Measurements from ENCODE around the gene SNX18. TPM values are rescaled to one million over a fixed set of nuclear protein-coding genes. Genes with fewer than 3 reads are reported as not detected.
A peak's percentile ranks its signal among the peaks of the same experiment; 100 is the strongest.

SNX18 gene
- total and polyA plus RNA-seq, 2 donors (not counting 1 experiment from before 2014, with no cell fraction given), result 10.6 to 31.6 TPM

- Histone ChIP-seq H4K20me1 (ENCODE audit: control insufficient read depth, insufficient read depth, low read length, poor library complexity, severe bottlenecking) (peaks cover 94% of the 10 kb centered on the region), H3K4me3 (ENCODE audit: control extremely low read depth in 1 of 5, extremely low read depth in 1 of 5, insufficient read depth in 1 of 5, low read depth in 2 of 5, low read length in 4 of 5) (no peak overlapping the region), H3K9ac (ENCODE audit: low read length) (no peak overlapping the region), H2AFZ (ENCODE audit: insufficient read depth, low read depth, low read length, poor library complexity, severe bottlenecking) (no peak overlapping the region), H3K27ac (ENCODE audit: low read length in 2 of 2) (peak overlapping the region in 1 of 2 donors; percentile 56), H3K79me2 (ENCODE audit: control insufficient read depth, insufficient read depth, low read length) (peaks cover 94% of the 10 kb centered on the region), H3K36me3 (replicated peaks in 1 of 2; ENCODE audit: control extremely low read depth in 1 of 2, control insufficient read depth in 1 of 2, extremely low read depth in 1 of 2, insufficient read depth in 2 of 2, low read length in 1 of 2) (peaks cover 0 to 2% of the 10 kb centered on the region in 2 experiments), H3K4me2 (replicated peaks; ENCODE audit: low read depth, low read length, poor library complexity, severe bottlenecking) (no peak overlapping the region), H3K27me3 (replicated peaks in 1 of 4; ENCODE audit: control extremely low read depth in 1 of 4, control insufficient read depth in 3 of 4, insufficient read depth in 4 of 4, low read length in 3 of 4) (no peaks in the 10 kb centered on the region), H3K4me1 (ENCODE audit: control insufficient read depth in 2 of 2, insufficient read depth in 2 of 2, low read length in 2 of 2) (peaks cover 12 to 44% of the 10 kb centered on the region in 2 donors), H3K9me3 (ENCODE audit: control extremely low read depth in 1 of 3, control insufficient read depth in 2 of 3, insufficient read depth in 1 of 3, low read length in 2 of 3) (peaks cover 0 to 9% (median 0%) of the 10 kb centered on the region in 3 donors)
- intact Hi-C loops (cut with micrococcal nuclease), result no loop called here
- TF ChIP-seq EZH2 (IDR thresholded peaks at IDR 0.05; ENCODE audit: borderline replicate concordance, insufficient read depth, low read depth, low read length, poor library complexity, severe bottlenecking) (no peak), CTCF (IDR thresholded peaks at IDR 0.05) (no peak)
- ATAC-seq (ENCODE audit: low read depth) (no peak), DNase-seq (no peak)
- WGBS (ENCODE audit: insufficient coverage), result 100% methylated on average over 1 of the region's 2 CpGs
- Mint-ChIP-seq H3K9me3 (ENCODE audit: insufficient read depth) (no peaks in the 10 kb centered on the region), H3K4me3 (no peak overlapping the region), H3K27ac (no peak overlapping the region), H3K27me3 (no peaks in the 10 kb centered on the region), H3K4me1 (peaks cover 74% of the 10 kb centered on the region)
- POLR2A ChIA-PET, result no interaction called here
- CTCF ChIA-PET, result interaction anchor here (0.8 to 3.1 kb wide), 4 partner anchors 9 to 308 kb away, joined by 3 to 14 read pairs (median 4); no protein-coding TSS in a partner anchor
Observed at GRCh38 chr5:54537725-54538124, 20.2 kb downstream of the SNX18 start.

GRCh38 chr5:54538156-54538555 is 20.6 kb downstream of the SNX18 start:
- no peak overlapping the region for H3K4me2 ChIP-seq (replicated peaks; ENCODE audit: low read depth, low read length, poor library complexity, severe bottlenecking)
- H3K4me3 Mint-ChIP-seq, result no peak overlapping the region
- H4K20me1 ChIP-seq (ENCODE audit: control insufficient read depth, insufficient read depth, low read length, poor library complexity, severe bottlenecking), result peaks cover 94% of the 10 kb centered on the region
- 100% methylated on average over 1 of the region's 3 CpGs for WGBS (ENCODE audit: insufficient coverage)
- CTCF ChIA-PET, result interaction anchor here (0.8 to 3.1 kb wide), 4 partner anchors 9 to 307 kb away, joined by 3 to 14 read pairs (median 4); no protein-coding TSS in a partner anchor
- POLR2A ChIA-PET, result no interaction called here
- H3K27ac Mint-ChIP-seq, result no peak overlapping the region
- peak overlapping the region in 1 of 2 donors; percentile 56 for H3K27ac ChIP-seq (ENCODE audit: low read length in 2 of 2)
- H3K9me3 Mint-ChIP-seq (ENCODE audit: insufficient read depth), result no peaks in the 10 kb centered on the region
- H3K79me2 ChIP-seq (ENCODE audit: control insufficient read depth, insufficient read depth, low read length), result peaks cover 93% of the 10 kb centered on the region
- no peak overlapping the region for H3K9ac ChIP-seq (ENCODE audit: low read length)
- no peak for ATAC-seq (ENCODE audit: low read depth)
- DNase-seq, result no peak
- H3K27me3 Mint-ChIP-seq, result no peaks in the 10 kb centered on the region
- H3K4me1 Mint-ChIP-seq, result peaks cover 73% of the 10 kb centered on the region
- intact Hi-C loops (cut with micrococcal nuclease), result no loop called here
- no peak overlapping the region for H2AFZ ChIP-seq (ENCODE audit: insufficient read depth, low read depth, low read length, poor library complexity, severe bottlenecking)
- peaks cover 12 to 43% of the 10 kb centered on the region in 2 donors for H3K4me1 ChIP-seq (ENCODE audit: control insufficient read depth in 2 of 2, insufficient read depth in 2 of 2, low read length in 2 of 2)
- no peak overlapping the region for H3K4me3 ChIP-seq (ENCODE audit: control extremely low read depth in 1 of 5, extremely low read depth in 1 of 5, insufficient read depth in 1 of 5, low read depth in 2 of 5, low read length in 4 of 5)
- H3K27me3 ChIP-seq (replicated peaks in 1 of 4; ENCODE audit: control extremely low read depth in 1 of 4, control insufficient read depth in 3 of 4, insufficient read depth in 4 of 4, low read length in 3 of 4), result no peaks in the 10 kb centered on the region
- peaks cover 0 to 9% (median 0%) of the 10 kb centered on the region in 3 donors for H3K9me3 ChIP-seq (ENCODE audit: control extremely low read depth in 1 of 3, control insufficient read depth in 2 of 3, insufficient read depth in 1 of 3, low read length in 2 of 3)
- H3K36me3 ChIP-seq (replicated peaks in 1 of 2; ENCODE audit: control extremely low read depth in 1 of 2, control insufficient read depth in 1 of 2, extremely low read depth in 1 of 2, insufficient read depth in 2 of 2, low read length in 1 of 2), result peaks cover 0 to 2% of the 10 kb centered on the region in 2 experiments
- no peak for TF ChIP-seq EZH2 (IDR thresholded peaks at IDR 0.05; ENCODE audit: borderline replicate concordance, insufficient read depth, low read depth, low read length, poor library complexity, severe bottlenecking)
- TF ChIP-seq CTCF (IDR thresholded peaks at IDR 0.05), result no peak
